GM19324 (cell line): Measurements from ENCODE around the gene CABP4.

ENCODE experiments used
- ATAC-seq: cut with Tn5 transposase; IDR thresholded peaks from one replicate; pipeline ENCODE4 v1.9.1; 2021; ENCODE audit warnings: mild to moderate bottlenecking, moderate library complexity; ENCODE audit not compliant: unreplicated experiment, low FRiP score

Gene CABP4

DNA sequence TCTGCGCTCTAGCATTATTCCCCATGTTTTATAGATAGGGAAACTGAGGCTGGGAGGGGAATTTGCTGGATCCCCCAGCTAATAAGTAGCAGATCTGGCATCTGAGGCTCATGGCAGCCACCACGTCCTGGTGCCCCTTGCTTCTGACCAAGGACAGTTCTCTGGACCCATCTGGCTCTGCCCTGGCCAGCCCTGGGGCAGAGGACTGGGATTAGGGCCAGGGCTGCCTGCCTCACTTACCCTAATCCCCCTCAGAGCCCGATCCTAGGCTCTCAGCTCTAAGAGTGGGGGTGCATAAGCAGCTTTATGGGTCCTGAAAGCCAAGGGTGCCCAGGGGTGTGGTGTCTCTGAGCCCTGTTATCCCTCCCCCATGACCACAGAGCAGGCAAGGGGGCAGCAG, at the start of gene CABP4:
TSS of gene CABP4 (plus strand) at position 301 of the 400 bp plus-strand sequence. CDS start at position 371, 70 bp downstream.
- no peak for ATAC-seq

- no peak for ATAC-seq
These were observed 49.3 kb upstream of the CABP4 start for GRCh38 chr11:67405688-67406339.

- no peak for ATAC-seq
These were observed 48.7 kb upstream of the CABP4 start for GRCh38 chr11:67406420-67406968.

DNA sequence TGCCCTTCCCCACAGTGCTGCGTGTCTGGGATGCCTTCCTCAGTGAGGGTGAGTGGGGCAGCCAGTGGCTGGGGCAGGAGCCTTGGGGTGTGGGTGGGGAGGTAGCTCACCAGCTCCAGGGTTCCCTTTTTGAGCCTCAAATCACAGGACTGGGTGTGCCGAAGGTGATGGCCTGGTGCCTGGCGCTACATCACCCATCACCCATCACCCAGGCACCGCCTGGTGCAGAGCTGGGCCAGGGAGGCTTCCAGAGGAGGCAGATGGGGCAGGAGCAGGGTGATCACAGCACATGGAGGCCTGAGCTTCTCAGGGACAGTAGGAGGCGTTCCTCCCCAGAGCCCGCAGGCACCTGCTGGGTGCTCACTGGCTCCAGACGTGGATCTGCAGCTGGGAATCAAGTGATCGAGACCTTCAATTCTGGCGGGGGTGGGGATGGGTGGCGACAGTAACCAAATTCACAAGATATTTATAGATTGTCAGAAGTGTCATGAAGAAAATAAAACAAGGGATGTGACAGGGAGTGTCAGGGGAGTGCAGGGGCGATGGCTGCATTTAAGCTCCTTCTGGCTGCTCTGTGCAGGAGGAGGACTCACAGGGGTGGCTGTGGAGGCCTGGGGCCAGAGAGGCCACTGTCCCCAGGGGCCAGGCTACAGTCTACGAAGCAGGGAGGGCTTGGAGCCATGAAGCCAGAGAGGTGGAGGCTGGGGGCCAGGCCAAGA, 48.0 kb upstream of the CABP4 start:
- ATAC-seq, result no peak

GRCh38 chr11:67407688-67408163, 47.4 kb upstream of the CABP4 start:
- no peak for ATAC-seq

- no peak for ATAC-seq
These were observed 46.5 kb upstream of the CABP4 start for GRCh38 chr11:67408437-67409200.

- no peak for ATAC-seq
These were observed 45.9 kb upstream of the CABP4 start for GRCh38 chr11:67409261-67409666.

DNA sequence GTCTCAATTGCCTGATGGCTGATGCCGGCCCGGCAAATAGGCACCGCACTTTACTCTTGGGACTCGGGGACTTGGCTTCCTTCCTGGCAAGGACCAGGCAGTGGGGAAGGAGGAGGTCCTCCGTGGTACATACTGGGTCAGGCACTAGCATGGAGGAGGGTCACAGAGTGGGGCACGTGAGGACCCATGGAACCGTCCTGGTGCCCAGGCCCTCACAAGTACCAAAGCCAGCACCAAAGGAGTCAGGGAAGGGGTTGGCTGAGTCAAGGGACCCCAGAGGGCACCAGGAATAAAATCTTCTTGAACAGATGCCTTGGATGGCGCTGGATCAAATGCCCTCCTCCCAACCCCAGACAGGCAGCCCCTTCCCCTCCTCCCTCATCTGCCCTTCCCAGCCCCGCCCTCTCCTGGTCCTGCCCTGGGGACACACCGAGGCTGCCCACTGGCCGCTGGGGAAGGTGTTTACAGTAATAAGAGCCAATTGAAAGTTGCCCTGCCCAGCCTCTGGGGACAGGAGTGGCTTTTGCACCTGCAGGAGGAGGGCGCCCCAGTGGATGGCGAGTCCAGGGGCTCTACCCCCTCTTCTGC, 45.3 kb upstream of the CABP4 start:
- ATAC-seq, result no peak

DNA sequence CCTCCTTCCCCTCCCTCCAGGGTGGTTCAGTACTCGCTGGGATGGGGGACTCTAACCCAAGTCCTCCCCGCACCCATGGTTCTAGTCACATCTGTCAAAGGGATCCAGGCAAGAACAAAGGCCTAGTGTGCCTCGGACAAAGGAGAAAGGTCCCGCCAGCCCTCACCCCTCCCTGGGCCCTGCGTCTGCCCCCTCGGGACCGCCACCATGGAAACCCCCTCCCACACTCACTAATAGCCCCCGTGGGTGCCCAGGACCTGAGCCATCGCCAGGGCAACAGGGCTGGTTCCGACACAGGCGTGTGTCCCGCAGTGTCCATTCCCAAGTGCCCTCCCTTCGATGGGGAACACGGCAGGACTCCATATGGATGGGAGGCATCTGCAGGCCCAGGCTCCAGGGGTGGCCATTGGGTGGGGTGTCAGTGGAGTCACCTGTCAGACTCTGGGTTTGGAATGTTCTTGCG, 44.8 kb upstream of the CABP4 start:
- no peak for ATAC-seq

GRCh38 chr11:67410984-67411784, 44.0 kb upstream of the CABP4 start:
- no peak for ATAC-seq

DNA sequence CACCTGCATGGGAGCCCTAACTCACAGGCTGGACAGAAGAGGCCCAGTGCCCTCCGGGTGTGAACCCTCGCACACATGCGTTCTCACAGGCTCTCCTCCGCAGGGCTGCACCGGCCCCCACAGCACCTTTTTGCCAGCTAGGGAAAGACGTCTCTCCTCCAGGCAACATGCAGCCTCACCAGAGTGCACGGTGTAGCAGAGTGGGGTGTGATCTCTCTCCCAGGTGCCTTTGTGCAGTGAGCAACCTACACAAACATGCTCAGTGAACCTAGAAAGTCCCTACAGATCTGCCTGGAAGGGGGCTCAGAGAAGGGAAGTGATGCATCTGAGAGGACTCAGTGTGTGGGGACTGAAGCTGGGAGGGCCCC, 43.4 kb upstream of the CABP4 start:
- ATAC-seq, result no peak

DNA sequence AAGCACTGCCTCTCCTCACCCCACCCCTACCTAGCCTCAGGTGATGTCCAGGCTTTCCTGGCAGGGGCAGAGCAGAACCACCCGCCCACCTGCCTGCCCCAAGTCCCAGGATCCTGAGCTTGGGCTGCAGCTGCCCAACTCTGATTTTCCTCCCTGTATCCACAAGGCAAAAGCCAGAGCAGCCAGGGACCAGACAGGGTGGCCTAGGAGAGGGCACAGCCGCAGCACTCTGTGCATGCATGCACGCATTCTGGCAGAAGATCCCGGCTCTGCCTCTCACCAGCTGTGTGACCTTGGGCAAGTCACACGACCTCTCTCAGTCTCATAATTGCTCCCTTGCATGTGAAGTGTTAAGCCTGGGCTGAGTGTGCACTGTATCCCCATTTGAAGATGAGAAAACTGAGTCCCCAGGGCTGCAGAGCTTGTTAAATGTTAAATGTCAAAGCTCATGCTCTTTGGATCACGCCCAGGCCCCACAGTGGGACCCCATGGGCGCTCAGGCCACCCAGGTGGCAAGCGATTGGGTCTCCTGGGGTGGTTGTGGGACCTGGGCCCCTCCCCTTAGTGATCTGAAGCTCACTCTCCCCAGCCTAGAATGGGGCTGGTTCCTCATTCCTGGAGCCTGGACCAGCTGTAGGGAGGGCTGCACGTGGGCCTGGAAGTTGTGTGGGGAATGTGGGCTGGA, 42.5 kb upstream of the CABP4 start:
- no peak for ATAC-seq

DNA sequence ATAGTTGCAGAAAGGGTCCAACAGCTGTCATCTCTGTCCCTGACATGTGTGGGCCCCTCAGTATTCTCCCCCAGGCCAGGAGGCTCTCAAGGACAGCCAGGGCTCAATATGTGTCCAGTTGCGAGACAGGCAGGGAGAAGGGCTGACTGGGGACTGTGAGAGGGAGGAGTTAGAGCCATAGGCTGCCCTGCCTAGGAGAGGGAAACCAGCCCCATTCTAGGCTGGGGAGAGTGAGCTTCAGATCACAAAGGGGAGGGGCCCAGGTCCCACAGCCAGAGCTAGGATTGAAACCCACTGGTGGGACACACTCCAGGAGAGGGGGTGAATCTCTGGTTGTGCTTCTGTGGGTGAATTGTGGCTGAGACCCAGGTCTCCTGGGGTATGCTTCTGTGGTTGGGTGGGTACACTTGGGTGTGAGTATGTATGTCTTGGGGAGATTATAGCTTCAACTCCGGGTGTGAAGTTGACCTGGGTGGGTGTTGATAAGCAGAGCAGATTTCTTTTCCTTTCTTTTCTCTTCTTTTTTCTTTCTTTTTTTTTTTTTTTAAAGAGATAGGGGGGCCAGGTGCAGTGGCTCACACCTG, 41.8 kb upstream of the CABP4 start:
- ATAC-seq, result no peak

DNA sequence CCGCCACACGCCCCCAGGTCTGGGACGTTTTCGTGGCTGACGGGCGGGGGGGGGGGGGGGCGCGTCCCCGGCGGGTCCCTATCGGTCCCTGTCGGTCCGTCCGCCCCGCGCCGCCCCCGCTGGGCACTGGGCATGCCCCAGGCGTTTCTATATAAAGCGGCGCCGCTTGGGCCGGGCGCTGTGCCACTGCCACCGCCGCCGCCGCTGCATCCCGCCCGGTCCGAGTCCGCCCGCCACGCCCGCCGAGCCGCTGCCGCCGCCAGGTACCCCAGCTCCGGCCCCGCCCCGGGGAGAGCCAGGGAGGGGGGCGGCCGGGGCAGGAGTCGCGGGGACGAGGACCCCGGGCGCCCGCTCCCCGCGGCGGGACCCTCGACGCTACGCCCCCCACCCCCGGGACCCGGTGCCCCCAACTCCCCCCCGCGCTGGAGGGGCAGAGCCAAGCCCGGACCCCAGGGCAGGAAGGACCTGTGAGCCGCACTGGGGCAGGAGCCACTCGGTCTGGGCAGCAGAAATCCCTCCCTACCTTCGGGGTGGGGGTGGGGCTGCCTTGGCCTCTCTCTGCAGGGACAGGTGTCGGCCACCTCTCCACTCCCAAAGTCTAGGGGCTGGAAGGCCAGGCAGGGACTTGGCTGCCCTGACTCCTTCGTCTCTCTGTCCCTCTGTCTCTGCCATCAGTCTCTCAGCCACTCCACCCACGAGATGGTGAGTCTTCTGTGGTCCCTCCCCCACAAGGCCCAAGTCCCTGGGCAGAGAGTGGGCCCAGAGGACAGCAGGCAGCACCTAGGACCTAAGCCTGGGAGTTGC, 39.5 kb upstream of the CABP4 start, which contains the start of gene CARNS1:
TSS of gene CARNS1 (plus strand) at position 178 of the 804 bp plus-strand sequence. CDS start at position 700, 522 bp downstream.
- no peak for ATAC-seq

DNA sequence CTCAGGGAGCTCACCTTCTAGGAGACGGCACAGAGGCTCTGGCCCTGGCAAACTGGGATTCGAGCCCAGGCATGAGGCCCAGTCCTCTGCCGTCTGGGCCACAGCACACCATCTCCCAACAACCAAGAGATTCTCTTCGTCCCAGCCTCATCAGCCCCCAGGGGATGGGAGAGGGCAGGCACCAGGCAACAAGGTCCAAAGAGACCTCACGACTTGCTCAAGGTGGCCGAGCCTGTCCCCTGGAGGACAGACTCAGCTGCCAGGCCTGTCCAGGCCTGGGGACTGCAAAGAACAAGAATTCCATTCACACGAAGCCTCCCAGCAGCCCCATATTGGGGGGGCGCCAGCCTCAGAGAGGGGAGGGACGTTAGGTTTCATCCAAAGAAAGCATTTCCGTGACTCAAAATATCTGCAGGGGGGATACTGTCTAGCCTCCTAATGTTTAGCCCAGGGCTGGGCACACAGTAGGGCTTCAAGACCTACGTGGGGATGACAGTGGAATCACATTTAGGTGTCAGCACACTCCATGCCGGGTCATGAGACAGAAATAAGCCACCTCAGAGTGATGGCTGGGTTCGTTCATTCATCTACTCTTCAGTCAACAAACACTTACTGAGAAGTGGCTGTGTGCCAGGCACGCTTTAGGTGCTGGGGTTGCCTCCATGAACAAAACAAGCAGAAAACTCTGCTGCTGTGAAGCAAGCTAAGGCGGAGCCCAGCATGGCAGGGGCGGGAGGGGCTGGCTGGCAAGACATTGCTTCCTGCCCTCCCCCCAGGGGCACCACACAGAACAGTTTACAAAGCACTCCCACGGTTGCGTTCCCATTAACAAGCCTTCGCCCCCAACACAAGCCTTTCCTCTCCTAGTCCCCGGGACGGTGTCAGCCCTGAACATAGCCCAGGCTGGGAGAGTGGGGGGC, 38.5 kb upstream of the CABP4 start:
- ATAC-seq, result no peak

GRCh38 chr11:67417425-67417824, 37.7 kb upstream of the CABP4 start:
- no peak for ATAC-seq
